ENCODE results near the gene GLRX3.
"Not testable (repeated sequence)": the region's sequence is repeated elsewhere in the genome, so short reads cannot be mapped to it uniquely, and the experiment has no call there.

Gene GLRX3

DNA sequence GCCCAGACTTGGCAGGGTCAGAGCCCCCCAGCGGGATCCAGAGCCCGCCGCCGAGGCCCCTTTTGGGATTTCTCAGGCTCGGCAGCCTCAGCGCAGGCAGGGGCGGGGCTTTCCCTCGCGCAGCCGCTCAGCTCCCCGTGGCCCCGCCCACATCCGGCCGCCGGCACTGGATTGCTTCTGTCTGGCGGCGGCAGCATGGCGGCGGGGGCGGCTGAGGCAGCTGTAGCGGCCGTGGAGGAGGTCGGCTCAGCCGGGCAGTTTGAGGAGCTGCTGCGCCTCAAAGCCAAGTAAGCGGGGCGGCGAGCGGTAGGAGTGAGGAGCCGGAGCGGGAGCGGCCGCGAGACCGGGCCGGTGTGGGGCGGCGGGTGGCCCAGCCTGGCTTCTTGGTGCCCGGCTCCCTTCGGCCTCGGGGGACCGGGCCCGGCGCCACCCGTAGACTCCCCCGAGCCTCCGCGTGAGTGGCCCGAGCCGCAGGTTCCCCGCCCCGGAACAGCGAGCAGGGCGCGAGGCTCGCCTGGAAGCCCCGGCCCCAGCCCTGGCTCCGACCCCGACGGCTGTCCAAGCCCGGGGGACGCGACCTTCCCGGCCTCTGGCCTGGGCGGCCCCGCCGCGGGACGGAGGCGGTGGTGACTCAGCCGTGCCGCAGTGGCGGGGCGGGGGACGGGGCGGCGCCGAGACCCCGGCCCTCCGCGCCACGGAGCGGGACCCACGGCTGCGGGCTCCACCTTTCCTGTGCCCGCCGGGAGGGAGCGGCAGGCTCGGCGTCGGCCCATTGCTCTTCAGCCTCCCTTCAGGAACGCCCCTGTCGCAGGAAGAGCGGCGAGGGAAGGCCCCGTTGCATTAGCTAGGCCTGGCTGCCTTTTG lies at the start of gene GLRX3:
Gene GLRX3 (plus strand): TSS at position 166 of the 864 bp plus-strand sequence. CDS start 30 bp downstream, at position 196.
- in situ Hi-C loops (cut with MboI; ENCODE audit: low sequenced_read_pairs) = no loop called here

DNA sequence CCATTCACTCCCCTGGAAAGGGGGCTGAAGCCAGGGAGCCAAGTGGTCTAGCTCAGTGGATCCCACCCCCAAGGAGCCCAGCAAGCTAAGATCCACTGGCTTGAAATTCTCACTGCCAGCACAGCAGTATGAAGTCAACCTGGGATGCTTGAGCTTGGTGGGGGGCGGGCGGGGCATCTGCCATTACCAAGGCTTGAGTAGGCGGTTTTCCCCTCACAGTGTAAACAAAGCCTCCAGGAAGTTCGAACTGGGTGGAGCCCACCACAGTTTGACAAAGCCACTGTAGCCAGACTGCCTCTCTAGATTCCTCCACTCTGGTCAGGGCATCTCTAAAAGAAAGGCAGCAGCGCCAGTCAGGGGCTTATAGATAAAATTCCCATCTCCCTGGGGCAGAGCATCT lies 45.6 kb upstream of the GLRX3 start:
- in situ Hi-C loops (cut with MboI; ENCODE audit: low sequenced_read_pairs) = not testable (repeated sequence)

DNA sequence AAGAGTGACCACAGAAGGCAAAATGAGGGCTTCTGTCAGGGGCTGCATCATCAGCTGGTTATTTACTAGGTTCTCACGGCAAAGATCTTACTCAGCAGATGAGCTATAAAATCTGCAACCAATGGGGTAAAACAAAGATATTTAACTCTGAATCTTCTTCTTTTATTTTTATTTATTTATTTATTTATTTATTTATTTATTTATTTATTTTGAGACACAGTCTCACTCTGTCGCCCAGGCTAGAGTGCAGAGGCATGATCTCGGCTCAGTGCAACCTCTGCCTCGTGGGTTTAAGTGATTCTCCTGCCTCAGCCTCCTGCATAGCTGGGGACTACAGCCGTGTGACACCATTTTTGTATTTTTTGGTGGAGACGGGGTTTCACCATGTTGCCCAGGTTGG lies 36.8 kb upstream of the GLRX3 start:
- in situ Hi-C loops (cut with MboI; ENCODE audit: low sequenced_read_pairs) = no loop called here

DNA sequence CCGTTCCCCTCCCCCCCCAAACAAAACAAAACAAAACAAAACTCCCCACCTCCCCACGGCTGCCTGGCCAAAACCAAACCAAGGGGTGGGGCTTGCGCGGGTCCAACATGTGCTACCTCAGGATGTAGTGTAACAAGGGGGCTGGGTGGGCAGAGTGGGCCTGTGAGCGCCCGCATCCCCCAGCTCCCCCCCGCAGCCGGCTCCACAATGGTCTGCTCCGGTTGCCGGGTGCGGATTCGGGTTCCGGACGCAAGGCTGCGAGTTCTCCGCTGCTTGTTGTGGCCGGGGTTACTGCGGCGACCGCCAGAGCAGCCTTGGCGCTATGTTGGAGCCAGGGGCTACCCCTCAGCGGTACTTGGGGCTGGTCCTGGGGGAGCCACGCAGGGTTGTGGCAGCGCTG lies 30.5 kb upstream of the GLRX3 start:
- in situ Hi-C loops (cut with MboI; ENCODE audit: low sequenced_read_pairs) = no loop called here

DNA sequence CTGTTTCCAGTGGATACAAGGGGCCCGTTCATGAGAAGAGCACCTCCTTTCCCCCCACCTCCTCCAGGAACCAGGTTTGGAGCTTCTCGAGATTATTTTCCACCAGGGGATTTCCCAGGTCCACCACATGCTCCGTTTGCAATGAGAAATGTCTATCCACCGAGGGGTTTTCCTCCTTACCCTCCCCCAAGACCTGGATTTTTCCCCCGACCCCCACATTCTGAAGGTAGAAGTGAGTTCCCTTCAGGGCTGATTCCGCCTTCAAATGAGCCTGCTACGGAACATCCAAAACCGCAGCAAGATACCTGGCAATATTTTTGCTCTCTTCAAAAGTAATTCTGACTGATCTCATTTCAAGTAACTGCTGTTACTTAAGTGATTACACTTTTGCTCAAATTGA lies 28.0 kb upstream of the GLRX3 start:
- in situ Hi-C loops (cut with MboI; ENCODE audit: low sequenced_read_pairs) = not testable (repeated sequence)

DNA sequence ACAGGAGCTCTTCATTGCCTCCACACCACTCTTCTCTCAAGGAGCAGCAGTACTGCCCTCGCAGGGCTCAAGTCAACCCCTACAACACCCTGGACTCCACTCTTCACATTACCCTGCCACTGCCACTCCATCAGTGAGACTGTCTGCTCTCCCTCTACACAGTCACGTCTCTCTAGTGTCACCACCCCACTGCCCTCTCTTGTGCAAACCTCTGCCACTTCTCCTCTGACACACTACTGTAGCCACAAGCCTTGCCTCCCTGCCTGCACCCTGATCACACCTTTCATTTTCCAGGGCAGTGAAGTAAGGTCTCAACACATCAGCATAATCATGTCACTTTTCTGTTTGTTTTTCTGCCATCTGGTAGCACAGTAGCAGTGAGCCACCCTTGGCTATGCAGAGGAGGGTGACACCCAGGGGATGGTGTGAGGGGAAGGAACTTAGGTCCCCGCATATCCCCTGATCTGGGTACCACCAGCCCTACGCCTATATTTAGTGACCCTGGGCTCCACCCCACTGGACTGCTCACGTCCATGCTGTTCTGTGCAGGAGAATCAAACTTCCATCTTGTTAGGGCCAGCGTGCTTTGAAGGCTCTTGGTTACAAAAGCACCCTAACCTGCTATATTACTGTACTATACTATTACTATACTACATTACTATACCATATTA lies 27.1 kb upstream of the GLRX3 start:
- in situ Hi-C loops (cut with MboI; ENCODE audit: low sequenced_read_pairs) = no loop called here

DNA sequence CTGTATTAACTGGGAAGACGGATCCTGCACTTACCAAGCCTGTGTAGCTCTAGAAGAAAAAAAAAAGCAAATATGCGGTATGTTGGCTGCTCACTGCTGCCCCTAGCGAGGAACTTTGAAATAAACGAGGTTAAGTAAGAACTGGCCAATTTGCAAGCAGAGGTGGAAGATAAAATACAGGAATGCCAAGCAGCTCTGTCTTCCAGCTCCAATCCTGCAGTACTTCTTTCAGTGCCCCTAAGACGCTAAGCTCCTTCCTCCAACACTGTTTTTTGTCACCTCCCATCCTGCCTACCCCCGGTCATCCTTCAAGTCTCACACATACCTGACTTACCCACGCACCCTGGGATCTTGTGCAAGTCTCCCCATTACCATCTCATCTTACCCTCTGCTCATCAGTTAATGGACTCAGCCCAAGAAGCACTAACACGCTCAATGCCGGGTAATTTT lies 26.4 kb upstream of the GLRX3 start:
- in situ Hi-C loops (cut with MboI; ENCODE audit: low sequenced_read_pairs) = no loop called here

DNA sequence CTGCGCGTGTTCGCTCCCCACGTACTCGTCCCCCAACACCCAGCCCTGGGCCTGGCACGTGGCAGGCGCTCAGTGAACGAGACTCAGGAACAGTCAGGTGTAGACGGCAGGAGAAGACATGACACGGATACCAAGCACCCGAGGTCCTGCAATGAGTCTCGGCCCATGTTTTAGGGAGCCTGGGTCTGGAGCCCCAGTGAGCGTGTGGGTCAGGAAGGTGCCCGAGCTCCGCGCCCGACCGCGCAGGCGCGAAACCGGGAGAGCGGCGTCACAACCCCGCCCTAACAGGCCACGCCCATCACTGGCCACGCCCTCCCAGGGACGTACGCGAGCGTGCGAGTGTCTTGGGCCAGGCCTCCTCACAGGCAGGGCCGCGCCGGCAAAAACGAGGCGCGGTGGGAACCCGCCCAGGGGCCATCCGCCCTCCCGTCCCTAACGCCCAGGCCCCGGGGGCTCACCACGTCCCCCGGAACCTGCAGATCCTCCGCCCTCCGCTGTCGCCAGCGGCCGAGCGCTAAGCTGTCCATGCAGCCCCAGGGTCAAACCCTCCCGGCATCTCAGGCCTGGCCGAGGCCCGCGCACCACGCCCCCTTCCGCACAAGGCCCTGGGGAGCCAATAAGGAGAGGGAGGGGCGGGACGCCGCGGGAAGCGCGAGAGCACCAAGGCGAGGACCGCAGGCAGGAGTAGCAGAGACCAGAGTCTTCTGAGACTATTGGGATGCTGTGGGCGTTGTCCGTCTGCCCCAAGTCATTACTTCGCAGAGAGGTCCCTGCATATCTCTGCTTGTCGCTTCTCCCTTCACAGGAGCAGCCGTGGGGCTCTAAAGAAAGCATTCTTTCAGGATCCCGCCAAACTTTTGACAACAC lies 25.7 kb upstream of the GLRX3 start, which contains the start of gene C10orf143:
Gene C10orf143 (minus strand): TSS at position 585 of the 867 bp plus-strand sequence. CDS start 58 bp downstream, at position 527.
- in situ Hi-C loops (cut with MboI; ENCODE audit: low sequenced_read_pairs) = no loop called here

DNA sequence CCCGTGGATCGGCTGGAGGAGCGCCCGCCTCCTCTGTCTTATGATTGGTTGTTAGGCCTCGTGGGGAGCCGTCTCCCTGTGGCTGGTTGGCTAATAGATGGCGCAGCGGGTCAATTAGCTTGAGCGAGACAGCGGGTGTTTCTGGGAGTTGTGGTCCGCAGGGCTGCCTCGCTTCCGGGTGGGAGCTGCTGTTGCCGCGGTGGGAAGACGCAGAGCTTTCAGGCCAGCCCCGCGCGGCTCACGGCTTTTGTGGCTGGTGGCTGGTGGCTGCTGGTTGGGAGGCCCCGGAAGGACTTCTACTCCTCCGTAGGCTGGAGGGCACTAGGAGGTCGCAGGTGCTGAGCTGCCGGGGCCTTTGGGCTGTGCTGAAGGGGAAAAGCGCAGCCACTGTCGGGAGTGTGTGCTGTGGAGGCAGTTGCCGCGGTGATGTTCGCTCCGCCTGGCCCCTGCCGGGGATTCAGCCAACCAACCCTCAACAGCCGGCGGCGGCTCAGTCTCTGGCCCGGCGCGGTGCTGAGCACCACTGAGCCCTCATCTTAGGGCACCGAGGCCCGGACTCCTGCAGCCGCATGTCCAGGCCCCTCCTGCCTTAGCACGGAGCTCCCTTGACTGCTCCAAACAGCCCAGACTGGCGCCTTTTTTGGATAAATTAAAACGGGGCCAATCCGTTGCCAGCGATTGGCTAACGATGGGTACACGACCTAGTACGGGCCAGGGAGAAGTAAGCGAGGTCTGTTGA lies 24.9 kb upstream of the GLRX3 start:
- in situ Hi-C loops (cut with MboI; ENCODE audit: low sequenced_read_pairs) = no loop called here

DNA sequence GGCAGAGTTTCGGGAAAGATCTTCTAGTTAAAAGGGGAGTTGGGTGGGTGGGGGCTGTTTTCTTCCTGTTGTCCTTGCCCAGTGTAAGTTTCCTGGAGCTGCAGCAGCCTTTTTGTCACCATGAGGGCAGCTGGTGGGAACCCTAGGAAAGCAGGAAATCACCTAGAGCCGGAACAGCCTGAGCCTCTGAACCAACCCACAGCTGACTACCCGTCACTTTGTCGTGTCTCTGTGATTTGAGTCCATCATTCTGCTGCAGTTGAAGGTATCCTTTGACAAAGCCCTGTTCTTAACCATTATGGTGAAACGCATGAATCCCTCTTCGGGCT lies 24.4 kb upstream of the GLRX3 start:
- in situ Hi-C loops (cut with MboI; ENCODE audit: low sequenced_read_pairs) = no loop called here

DNA sequence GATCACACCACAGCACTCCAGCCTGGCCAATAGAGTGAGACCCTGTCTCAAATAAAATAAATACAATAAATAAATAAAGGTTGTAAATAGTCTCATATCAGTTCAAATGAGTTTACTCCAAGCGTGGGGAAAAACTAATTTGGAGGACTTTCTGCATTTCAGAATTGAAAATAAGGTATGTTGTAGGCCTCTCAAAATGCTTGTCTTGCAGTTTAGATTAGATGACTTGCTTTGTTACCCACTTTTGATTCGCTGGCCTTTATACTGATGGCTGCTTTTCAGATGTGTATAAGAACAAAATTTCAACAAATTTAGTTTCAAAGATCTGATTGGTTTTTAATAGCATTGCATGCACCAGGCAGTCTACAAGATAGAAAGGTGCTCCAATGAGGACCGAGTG lies 23.4 kb upstream of the GLRX3 start:
- in situ Hi-C loops (cut with MboI; ENCODE audit: low sequenced_read_pairs) = no loop called here

DNA sequence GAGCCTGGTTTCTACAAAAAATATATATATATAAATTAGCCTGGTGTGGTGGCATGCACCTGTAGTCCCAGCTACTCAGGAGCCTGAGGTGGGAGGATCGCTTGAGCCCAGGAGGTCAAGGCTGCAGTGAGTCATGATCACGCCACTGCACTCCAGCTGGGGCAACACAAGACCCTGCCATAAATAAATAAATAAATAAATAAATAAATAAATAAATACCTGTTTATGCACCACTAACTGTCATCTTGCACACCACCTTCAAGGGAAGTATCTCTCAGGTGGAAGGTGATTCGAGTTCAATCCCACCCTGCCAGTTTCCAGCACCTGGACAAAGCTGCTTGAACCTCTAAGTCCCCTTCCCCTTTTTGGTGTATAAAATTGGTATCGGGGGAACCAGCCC lies 19.2 kb upstream of the GLRX3 start:
- in situ Hi-C loops (cut with MboI; ENCODE audit: low sequenced_read_pairs) = not testable (repeated sequence)

DNA sequence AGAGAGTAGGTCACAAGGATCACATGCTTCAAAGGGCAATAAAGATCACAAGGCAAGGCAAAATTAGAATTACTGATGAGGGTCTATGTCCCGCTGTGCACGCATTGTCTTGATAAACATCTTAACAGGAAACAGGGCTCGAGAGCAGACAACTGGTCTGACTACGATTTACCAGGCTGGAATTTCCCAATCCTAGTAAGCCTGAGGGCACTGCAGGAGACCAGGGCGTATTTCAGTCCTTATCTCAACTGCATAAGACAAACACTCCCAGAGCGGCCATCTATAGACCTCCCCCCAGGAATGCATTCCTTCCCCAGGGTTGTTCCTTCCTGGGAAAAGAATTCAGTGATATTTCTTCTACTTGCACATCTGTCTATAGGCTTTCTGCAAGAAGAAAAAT lies 18.7 kb upstream of the GLRX3 start:
- in situ Hi-C loops (cut with MboI; ENCODE audit: low sequenced_read_pairs) = not testable (repeated sequence)

DNA sequence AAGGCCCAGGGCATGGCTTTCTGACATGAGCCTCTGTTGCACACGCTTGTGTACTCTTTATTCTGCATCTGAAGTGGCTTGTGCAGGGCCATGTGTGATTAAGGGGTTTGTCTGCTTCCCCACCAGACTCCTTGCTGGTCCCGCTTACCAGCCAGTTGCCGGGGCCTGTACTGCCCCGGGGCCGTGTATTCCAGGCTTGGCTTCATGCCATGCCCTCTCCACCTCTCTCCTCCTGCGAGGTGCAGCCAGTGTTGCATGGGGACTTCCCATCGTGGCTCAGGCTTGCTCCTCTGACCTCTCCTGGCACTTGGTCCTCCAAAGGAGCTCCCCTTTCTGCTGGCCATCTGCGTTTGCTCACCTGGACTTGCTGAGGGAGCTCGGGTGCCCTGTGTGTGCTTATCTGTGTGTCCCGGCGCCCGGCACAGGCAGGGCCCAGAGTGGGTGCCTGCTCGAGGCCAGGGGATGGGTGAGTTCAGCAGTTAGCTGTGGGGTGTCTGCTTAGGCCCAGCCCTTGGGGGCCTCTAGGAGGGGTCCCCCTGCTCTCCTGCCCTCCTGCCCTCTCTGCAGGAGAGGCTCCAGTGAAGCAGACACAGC lies 14.6 kb upstream of the GLRX3 start:
- in situ Hi-C loops (cut with MboI; ENCODE audit: low sequenced_read_pairs) = no loop called here

DNA sequence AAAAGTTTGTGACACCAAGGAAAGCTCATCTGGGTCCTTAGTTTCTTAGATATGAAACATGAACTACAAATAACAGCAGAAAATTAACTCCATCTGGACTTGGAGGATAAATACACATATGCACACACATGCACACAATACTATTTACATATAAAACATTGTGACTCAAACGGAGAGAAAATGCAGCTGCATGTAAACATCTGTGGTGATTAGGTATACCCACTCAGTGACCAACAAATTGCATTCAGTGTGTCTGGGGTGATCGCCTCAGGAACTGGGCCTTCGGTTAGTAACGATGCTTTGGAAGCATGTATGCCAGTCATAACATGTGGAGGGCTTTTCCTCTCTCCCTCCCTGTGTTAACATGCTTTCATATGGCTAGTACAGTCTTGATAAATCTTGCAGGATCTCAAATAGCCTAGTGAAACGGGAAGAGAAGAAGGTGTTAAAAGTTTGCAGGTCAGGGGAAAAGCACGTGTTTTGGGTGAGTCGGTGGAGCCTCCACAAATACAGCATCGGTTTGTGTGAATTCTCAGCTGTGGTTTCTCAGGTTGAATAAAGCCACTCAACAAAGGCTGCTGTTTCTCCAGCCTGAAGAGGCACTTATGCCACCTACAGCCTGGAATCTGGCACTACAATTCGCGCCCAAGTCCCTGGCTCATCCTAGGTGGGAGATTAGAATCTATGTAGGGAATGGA lies 8.7 kb upstream of the GLRX3 start:
- in situ Hi-C loops (cut with MboI; ENCODE audit: low sequenced_read_pairs) = no loop called here

DNA sequence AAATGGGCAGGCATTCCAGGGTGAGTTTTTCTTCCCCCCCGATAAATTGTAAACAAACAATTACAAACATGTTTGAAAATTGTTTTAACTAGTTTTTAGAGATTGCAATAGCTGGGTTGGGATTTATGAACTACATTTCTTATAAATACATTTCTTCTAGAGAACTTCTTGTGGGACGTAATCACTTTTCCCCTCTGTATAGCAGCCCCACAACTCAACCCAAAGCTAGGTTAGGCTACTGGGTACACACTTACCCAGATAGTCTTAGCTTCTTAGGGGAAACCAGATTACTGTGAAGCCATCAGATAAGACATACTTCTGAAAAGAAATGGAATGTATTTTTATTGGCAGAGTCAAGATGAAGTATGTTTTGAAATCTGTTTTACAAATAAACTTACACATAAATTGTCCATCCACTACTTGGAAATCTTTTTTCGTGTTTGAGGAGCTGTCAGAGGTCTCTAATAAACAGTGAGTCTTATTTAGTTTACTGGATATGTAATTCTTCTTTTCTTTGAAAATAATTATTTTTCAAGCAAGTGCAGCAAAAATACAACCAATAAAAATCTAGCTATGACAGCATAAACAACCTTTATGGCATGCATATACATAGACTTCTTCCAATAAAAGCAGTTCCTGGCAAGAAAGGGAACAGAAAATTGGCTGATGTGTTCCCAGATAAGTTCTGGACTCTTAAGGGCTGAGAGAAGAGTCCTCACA lies 8.0 kb upstream of the GLRX3 start:
- in situ Hi-C loops (cut with MboI; ENCODE audit: low sequenced_read_pairs) = no loop called here

DNA sequence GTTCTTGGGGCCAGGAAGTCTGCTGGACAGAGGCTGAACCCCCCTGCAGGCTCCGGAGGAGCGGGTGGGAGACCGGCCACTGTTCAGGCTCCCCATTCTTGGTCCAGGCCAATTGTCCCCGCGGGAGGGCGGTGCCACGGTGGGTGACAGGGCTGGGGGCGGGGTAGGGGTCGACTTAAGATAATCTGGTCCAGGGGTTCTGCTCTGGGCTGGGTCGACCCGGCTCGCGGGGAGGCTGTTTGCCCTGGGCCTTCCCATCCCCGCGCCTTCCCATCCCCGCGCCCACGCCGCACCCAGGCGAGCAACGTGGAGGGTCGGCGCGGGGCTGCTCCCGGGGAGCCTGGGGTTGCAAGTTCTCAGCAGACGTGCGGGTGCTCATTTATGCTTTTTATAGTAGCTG lies 7.3 kb upstream of the GLRX3 start:
- in situ Hi-C loops (cut with MboI; ENCODE audit: low sequenced_read_pairs) = no loop called here

DNA sequence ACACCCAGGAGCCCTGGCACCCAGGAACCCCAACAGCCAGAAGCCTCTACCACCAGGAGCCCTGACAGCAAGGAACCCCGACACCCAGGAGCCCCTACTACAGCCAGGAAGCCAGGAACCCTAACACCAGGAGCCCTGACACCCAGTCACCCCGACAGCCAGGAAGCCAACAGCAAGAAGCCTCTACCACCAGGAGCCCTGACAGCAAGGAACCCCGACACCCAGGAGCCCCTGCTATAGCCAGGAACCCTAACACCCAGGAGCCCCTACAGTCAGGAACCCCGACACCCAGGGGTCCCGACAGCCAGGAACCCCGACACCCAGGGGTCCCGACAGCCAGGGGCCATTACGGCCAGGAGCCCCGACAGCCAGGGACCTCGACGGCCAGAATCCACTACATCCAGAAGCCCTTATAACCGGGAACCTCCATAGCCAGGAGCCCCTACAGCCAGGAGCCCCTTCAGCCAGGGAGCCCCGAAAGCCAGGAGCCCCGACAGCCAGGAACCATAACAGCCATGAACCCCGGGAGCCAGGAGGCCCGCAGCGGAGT lies 440 bp upstream of the GLRX3 start:
- in situ Hi-C loops (cut with MboI; ENCODE audit: low sequenced_read_pairs) = no loop called here

DNA sequence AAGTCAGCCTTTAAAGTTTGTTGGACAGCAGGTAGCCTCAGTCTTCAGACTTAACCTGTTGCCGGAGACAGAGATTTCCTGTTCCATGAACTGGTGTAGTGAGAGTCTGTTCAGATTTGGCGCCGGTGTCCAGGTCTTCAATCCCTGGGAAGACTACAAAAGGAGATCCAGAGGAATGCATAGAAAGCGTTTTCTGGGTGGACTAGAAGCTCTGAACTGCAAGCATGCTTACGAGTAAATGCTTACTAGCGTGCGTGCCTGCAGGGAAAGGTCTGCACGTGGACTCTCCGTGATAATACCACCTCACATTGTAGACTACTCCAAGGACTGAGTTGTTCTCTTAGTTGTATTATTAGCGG lies 878 bp downstream of the GLRX3 start:
- in situ Hi-C loops (cut with MboI; ENCODE audit: low sequenced_read_pairs) = no loop called here

Measured in HL-60/S4 (cell line).